Fibroblast of lung (primary cell): ENCODE measurements around the gene ZNF649.

Experiments
- EZH2 ChIP-seq: IDR thresholded peaks from 2 replicates; pipeline ENCODE4 v1.5.1; 2012; ENCODE audit warnings: low read length, control low read depth, mild to moderate bottlenecking; ENCODE audit errors: missing control alignments
- TF ChIP-seq, protein P1 (sequence below), 2 donors: IDR thresholded peaks in 1 of 2; conservative IDR thresholded peaks in 1 of 2; 1 replicate in 1 of 2; 2 replicates in 1 of 2; pipeline ENCODE4 v1.5.1; 2011 to 2012; ENCODE audit warnings: low read length in 2 of 2, control low read depth in 1 of 2, inconsistent platforms in 1 of 2, low read depth in 1 of 2, mild to moderate bottlenecking in 1 of 2

GRCh38 chr19:51903192-51903591 lies 1.6 kb downstream of the ZNF649 start:
- TF ChIP-seq, protein P1, sequence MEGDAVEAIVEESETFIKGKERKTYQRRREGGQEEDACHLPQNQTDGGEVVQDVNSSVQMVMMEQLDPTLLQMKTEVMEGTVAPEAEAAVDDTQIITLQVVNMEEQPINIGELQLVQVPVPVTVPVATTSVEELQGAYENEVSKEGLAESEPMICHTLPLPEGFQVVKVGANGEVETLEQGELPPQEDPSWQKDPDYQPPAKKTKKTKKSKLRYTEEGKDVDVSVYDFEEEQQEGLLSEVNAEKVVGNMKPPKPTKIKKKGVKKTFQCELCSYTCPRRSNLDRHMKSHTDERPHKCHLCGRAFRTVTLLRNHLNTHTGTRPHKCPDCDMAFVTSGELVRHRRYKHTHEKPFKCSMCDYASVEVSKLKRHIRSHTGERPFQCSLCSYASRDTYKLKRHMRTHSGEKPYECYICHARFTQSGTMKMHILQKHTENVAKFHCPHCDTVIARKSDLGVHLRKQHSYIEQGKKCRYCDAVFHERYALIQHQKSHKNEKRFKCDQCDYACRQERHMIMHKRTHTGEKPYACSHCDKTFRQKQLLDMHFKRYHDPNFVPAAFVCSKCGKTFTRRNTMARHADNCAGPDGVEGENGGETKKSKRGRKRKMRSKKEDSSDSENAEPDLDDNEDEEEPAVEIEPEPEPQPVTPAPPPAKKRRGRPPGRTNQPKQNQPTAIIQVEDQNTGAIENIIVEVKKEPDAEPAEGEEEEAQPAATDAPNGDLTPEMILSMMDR (conservative IDR thresholded peaks at IDR 0.05 in 1 of 2, IDR thresholded peaks at IDR 0.05 in 1 of 2; ENCODE audit: low read depth in 1 of 2, low read length in 2 of 2): no peak
- TF ChIP-seq EZH2: no peak
